ENCODE results near the gene AK8. TPM values are rescaled to one million over a fixed set of nuclear protein-coding genes. Genes with fewer than 3 reads are reported as not detected.

The AK8 gene
- total RNA-seq, 2 experiments from 2014 or later: 0.11 TPM; not detected in 1

DNA sequence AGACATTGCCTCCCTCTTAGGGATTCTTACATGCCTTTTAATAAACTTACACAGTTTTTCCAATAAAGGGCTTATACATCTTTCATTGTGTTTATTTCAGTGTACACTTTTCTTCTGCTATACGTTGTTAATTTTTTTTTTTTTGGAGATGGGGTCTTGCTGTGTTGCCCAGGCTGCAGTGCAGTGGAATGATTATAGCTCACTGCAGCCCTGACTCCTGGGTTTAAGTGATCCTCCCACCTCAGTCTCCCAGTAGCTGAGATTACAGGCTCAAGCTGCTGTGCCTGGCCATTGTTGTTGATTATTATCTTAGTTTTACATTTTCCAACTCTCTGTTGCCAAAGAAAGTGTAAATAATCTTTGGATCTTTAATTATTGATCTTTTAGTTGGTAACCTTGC lies 118.0 kb downstream of the AK8 start:
- POLR2A ChIA-PET: no interaction called here

GRCh38 chr9:132757016-132757415 lies 121.1 kb downstream of the AK8 start:
- CTCF ChIA-PET: no interaction called here
- POLR2A ChIA-PET: no interaction called here

More for the DNA sequence above, 118.0 kb downstream of the AK8 start:
- CTCF ChIA-PET: no interaction called here

- ChIA-PET CTCF (no interaction called here), POLR2A (no interaction called here)
Observed at GRCh38 chr9:132756214-132756845, 121.8 kb downstream of the AK8 start.

DNA sequence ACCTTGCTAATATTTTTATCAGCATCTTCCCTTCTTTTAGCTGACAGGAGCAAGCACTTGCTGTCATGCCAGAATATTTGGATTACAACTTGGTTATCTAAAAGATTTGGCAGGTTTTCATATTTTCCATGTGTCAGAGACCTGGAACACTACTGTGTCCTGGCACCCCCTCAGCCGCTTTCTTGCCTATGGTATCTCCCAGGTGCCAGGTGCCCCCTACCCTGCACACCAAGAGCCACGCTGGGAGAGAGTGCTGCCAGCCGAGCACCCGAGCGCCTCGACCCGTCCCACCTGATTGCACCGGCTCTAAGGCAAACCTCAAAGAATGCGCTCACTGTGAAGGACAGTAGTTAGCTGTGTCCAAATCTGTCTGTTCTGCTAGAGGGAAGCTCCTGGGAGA lies 123.0 kb downstream of the AK8 start:
- CTCF ChIA-PET: no interaction called here
- POLR2A ChIA-PET: no interaction called here

GRCh38 chr9:132754236-132754635 lies 123.8 kb downstream of the AK8 start:
- CTCF ChIA-PET: no interaction called here
- POLR2A ChIA-PET: no interaction called here

GRCh38 chr9:132753593-132753880 lies 124.5 kb downstream of the AK8 start:
- POLR2A ChIA-PET: no interaction called here

DNA sequence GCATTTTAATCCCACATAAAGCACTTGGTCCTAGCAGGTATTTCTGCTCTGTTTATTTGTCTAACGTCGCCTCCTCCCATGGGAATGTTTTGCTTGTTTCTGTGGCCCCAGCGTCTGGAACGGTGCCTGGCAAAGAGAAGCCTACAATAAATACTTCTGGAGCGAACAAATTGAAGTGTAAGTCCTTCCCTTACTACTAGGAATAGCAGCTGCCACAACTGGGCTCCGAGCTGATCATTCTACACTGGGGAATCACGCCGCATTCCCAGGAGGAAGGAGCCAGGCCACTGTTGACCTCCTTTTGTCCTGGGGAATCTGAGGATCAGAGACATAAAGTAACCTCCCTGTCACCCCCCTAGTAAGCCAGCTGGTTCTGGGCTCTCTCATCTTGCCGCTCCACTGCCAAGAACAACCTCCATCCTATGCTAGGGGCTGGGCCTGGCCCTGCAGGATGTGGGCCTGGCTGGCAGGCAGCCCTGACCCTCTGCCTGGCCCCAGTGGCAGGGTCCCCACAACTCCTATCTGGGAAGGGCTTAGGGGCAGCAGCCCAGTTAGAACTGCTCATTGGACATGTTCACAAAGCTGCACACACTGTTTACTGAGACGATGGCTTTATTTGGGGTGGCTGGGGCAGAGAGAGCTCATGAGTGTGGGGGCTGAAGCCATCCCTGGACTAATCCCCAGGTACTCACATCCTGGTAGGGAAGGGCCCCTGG lies 125.0 kb downstream of the AK8 start:
- ChIA-PET POLR2A (no interaction called here), CTCF (no interaction called here)

More at GRCh38 chr9:132753593-132753880, 124.5 kb downstream of the AK8 start:
- CTCF ChIA-PET: no interaction called here

DNA sequence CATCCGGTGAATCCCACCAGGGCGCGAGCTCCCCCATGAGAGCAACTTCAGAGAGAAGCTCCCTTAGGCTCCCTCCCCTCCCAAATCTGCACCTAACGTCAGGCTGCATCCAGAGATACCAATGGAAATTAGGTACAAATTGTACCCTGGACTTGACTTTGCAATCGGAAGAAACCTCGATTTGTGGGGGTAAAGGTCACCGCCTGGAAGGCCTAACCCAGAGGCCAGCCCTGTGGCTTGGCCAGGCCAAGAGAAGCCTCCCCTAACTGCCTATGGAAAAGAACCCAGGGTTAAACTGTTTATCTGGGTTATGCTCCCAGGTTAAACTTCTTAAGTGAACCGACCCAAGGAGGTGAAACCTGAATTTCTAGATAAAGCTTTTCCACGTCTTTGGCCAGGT lies 127.4 kb downstream of the AK8 start:
- ChIA-PET CTCF (no interaction called here), POLR2A (no interaction called here)

DNA sequence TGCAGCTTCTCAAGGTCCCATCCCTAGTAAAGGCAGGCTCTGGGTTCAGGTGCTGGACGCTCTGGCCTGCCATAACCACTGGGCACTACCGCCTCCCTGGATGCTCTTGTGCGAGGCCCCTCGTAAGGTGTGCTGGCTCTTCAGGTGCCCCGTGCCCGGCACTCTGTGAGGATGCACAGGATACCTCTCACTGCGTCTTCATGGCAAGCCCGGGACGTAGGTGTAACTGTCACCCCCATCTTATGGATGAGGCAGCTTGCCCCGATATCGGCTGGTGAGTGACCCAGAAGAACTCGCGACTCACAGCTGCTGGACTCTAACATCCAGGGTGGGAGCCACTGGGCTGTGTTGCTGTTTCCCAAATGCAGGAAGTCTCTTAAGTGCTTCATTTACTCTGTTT lies 128.8 kb downstream of the AK8 start:
- POLR2A ChIA-PET: no interaction called here
- CTCF ChIA-PET: no interaction called here

DNA sequence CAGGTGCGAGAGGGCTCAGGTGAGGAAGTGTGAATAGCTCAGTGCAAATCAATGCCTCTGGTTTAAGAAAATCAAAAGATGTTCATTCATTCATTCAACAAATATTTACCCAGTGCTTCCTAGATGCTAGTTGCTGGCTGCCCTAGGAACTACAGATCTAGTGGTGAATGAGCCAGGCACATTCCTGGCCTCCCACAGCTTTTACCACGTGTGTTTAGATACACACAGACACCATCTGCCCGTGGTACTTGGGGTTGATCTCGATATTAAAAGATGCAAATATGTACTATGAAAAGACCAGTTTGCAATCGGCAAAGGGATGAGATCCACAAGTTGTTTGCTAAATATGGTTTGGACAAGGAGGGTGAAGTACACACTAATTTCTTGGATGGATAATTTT lies 129.6 kb downstream of the AK8 start:
- ChIA-PET CTCF (no interaction called here), POLR2A (no interaction called here)

- ChIA-PET CTCF (interaction anchor here (0.8 to 1.1 kb wide), 2 partner anchors 34 to 102 kb away, joined by 3 read pairs; no protein-coding TSS in a partner anchor), POLR2A (no interaction called here)
Observed at GRCh38 chr9:132745756-132746709, 132.1 kb downstream of the AK8 start.

DNA sequence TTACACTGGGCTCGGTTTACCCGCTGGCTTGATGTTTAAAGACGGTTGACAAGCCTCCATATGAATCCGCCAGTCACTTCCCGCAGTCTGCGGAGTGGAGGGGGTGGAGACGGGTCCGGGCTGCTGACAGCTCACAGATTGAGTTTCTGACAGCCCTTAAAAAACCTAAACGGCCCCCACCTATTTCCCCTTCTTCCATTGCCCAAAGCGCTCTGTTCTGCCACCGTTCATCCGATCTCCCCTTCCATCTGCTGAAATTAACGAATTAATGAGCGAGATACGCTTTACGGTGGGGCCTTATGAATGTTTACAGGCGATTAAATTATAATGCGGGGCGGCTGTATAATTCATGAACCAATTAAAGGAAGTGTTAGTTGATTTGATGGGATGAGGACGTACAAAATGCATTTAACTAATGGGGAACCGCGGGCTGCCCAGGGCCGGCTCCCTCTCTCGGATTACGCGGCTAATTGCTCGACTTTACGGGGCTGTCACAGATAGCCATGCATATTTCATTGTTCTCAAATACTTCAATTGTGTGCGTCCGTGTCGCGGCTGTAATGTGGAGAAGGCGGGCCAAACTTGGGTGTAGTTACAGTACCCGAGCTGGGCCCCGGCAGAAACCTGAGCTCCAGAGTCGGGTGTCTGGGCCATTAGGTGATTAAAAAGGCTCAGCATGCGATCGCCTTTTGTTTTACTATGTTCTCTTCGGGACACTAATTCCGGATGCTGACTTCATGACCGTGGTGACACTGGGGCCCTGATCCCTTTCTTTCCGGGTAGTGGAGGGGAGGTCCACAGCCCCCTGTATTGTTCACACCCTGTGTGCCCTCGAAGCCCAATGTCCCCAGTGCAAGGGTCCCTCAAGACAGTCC lies 133.0 kb downstream of the AK8 start:
- ChIA-PET POLR2A (no interaction called here), CTCF (interaction anchor here (0.8 to 1.1 kb wide), 2 partner anchors 33 to 102 kb away, joined by 3 read pairs; no protein-coding TSS in a partner anchor)

DNA sequence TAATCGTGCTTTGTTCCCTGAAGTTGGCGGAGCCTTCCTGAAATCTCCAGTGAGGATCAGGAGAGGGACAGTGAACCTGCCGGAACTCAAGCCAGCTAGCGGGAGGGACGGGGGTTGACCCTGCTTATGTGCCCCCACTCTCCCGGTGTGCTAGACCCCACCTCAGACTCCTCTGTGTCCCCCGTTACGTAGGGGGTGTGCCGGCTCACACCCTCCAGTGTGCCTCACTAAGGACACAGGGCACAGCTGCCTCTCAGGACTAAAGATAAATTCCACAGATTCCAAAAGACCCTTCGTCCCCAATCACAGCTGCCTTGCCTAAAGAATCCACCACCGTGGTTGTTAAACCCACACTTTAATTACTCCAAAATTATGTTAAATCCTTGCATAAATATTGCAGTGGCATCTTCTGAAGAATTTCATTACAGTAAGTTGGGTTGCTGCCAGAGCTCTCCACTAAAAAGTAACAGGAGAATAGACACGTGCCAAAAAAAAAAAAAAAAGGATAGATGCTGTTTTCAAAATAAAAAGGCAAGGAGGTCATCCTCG lies 134.1 kb downstream of the AK8 start:
- ChIA-PET POLR2A (no interaction called here), CTCF (no interaction called here)

- CTCF ChIA-PET: no interaction called here
- POLR2A ChIA-PET: no interaction called here
Observed at GRCh38 chr9:132742821-132743311, 135.2 kb downstream of the AK8 start.

DNA sequence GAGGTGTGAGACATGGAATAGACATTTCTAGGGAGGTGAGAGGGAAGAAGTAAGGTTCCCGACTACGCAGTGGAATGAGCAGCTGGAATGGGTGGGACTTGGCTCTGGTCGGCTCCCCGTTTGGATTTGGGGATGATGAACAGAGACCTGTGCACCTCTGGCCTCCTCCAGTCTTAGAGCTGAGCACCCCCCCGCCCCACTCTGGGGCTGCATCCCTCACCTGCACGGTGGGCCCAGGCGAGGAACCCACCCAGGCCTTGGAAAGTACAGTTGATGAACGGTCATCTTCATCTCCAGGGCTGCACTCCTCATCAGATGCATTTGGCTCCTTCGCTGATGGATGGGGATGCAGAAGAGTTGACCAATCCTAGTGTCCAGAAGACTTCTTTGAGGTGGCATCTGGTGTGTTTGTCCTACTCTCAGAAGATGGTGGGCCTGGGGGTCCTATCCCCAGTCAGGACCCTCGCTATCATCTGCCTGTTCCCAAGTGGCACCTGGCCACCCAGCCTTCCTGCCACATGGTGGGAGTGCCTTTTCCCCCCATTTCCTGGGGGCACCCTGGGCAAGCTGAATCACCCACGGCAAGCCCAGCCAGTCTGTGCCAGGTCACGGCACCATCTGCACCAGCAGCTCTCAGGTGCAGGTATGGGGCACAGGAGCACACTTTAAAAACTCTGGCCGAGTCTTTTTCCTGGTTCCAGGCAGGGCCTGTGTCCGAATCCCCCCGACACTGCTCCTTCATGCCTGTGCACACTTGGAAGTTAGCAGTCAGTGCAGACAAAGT lies 137.4 kb downstream of the AK8 start:
- CTCF ChIA-PET: interaction anchor here (1.2 kb wide), 1 partner anchor 8 kb away, joined by 3 read pairs; no protein-coding TSS in a partner anchor

GRCh38 chr9:132739710-132740310 lies 138.3 kb downstream of the AK8 start:
- ChIA-PET CTCF (interaction anchor here (0.7 kb wide), 1 partner anchor 159 kb away, joined by 3 read pairs; no protein-coding TSS in a partner anchor), POLR2A (no interaction called here)

More for the DNA sequence above, 137.4 kb downstream of the AK8 start:
- POLR2A ChIA-PET: no interaction called here

DNA sequence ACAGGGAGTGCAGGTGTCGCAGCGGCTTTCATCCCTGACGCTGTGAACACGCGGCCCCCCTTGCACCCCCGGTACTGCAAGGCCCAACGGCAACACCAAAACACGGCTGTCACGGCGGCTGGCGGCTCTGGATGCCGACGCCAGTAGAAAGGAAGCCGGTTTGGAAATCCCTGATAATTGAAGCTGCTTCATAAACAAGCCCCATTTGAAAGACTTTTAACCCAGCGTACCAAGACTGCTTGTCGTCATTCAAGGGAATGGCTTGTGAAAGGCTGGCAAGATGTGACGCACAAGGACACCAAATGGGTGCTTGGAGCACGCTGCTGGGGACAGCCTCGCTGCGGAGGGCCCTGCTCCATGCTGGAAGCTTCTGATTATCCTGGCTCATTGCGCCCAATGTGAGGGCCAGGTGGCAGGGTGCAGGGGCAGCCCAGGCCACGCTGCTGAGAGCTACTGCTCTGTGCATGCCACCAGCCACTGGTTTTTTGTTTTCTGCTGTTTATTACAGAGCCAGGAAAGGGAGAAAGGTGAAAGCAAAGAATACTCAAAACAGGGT lies 144.7 kb downstream of the AK8 start:
- ChIA-PET POLR2A (no interaction called here), CTCF (interaction anchor here (1.1 kb wide), 1 partner anchor 8 kb away, joined by 3 read pairs; no protein-coding TSS in a partner anchor)
